Dermis blood vessel endothelial cell (primary cell): ENCODE measurements around the gene SLC4A2. TPM values are rescaled to one million over a fixed set of nuclear protein-coding genes. Genes with fewer than 3 reads are reported as not detected.

ENCODE experiments used
- DNase-seq: peaks from one replicate; pipeline ENCODE4 v3.0.0; 2010
- total RNA-seq: library from RNA; depleted of rRNA; stranded (reverse); fragments of >200 nt; gene quantifications from 2 replicates; pipeline ENCODE4 v1.2.3, GENCODE V29; 2014

Gene SLC4A2
- total RNA-seq, 1 donor from 2014 or later, result 93.6 TPM

DNA sequence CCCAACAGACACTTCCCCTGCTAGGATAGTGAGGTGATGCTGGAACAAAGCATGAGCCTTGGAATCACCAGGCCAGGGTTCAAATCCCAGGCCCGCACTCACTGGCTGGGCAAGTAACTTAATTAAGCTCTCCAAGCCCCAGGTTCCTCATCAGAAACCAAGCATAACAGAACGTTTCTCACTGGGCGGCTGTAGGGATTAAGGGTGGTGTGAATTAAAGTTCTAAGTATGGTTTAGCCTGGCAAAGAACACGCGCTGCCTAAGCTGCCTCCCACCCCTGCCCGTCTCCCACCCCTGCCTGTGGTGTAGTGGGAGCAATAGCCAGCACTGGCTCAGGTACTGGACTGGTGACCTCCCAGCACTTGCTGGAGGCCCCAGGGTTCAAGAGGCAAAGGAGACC, 5.6 kb downstream of the SLC4A2 start:
- no peak for DNase-seq

- DNase-seq, result no peak
Measured at GRCh38 chr7:151065516-151065915, 6.1 kb downstream of the SLC4A2 start.

- no peak for DNase-seq
Measured at GRCh38 chr7:151066273-151066974, 7.0 kb downstream of the SLC4A2 start.

DNA sequence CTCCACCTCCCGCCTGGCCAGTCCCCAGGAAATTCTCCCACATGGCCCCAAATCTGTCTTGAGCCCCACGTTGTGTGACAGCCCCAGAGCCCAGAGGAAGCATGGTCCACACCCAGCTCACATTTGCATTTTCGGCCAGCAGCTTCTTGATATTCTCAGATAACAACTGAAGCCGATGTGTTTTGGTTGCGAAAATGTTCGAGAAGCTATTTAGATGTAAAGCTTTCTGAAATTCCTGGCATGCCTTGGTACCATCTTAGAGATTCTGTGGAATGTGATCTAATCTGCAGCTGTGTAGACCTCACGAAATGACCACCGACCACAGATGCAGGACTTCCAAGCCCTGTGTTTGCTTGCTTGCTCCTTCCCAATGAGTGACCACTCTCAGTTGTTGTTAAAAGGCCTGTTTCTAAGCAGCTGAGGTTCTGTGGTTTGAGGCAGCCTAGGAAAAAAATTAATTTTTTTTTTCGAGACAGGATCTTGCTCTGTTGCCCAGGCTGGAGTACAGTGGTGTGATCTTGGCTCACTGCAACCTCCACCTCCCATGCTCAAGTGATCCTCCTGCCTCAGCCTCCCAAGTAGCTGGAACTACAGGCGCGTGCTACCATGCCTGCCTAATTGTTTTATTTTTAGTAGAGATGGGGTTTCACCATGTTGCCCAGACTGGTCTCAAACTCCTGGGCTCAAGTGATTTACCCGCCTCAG, 8.8 kb downstream of the SLC4A2 start:
- DNase-seq, result no peak

- DNase-seq, result no peak
Measured at GRCh38 chr7:151069841-151070573, 10.6 kb downstream of the SLC4A2 start.

DNA sequence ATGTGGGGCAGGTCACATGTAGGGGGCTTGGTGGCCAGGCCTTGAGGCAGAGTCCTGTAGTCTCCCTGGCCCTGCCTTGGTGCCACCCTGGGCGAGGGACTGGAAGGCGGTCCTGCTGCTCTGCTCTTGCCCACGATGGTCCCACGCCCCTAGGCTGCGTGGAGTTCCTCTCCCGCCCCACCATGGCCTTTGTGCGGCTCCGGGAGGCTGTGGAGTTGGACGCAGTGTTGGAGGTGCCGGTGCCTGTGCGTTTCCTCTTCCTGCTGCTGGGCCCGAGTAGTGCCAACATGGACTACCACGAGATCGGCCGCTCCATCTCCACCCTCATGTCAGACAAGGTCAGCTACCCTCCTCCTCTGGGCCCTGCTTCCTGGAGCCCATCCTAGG, 11.2 kb downstream of the SLC4A2 start:
- DNase-seq, result no peak

GRCh38 chr7:151071032-151071866, 11.9 kb downstream of the SLC4A2 start:
- no peak for DNase-seq

- no peak for DNase-seq
Measured at GRCh38 chr7:151073990-151074389, 14.6 kb downstream of the SLC4A2 start.

GRCh38 chr7:151074817-151075661, 15.7 kb downstream of the SLC4A2 start:
- DNase-seq, result no peak

DNA sequence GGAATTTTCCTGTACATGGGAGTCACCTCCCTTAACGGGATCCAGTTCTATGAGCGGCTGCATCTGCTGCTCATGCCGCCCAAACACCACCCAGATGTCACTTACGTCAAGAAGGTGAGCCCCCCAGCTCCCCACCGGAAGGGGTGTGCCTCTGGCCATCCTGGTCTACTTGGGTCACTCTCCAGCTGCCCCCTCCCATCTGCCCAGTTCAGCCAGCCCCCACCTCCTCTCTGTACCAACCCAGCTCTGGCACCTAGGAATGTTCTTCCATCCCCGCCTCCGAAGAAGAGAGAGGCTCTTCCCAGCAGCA, 16.2 kb downstream of the SLC4A2 start:
- DNase-seq, result no peak

GRCh38 chr7:151075978-151076426, 16.6 kb downstream of the SLC4A2 start:
- DNase-seq, result no peak

GRCh38 chr7:151076863-151077704, 17.7 kb downstream of the SLC4A2 start:
- DNase-seq, result peak; percentile 54

DNA sequence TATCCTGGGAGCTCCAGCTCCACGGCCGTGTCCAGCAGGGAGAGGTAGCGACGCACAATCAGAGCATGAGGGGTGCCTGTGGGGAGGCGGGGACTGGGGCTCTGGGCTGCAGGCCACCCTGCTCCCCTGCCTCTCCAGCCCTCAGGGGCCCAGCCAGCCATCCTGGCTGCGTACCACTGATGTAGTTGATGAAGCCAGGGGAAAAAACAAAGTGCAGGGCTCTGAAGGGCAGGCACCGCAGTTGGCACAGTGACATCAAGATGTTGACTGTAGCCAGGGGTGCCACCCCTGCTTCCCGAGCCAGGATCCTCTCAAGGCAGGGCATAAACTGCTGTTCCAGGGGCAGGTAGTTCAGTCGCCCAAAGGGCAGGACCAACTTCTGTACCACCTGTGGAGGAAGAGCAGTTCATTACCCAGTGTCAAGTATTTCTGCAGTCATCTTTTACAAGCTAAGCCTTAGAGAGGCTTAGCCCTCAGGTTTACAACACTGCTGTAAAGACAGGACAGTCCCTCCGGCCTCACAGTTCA, 18.4 kb downstream of the SLC4A2 start:
- DNase-seq, result no peak

- DNase-seq, result no peak
Measured at GRCh38 chr7:151078233-151079040, 19.0 kb downstream of the SLC4A2 start.

DNA sequence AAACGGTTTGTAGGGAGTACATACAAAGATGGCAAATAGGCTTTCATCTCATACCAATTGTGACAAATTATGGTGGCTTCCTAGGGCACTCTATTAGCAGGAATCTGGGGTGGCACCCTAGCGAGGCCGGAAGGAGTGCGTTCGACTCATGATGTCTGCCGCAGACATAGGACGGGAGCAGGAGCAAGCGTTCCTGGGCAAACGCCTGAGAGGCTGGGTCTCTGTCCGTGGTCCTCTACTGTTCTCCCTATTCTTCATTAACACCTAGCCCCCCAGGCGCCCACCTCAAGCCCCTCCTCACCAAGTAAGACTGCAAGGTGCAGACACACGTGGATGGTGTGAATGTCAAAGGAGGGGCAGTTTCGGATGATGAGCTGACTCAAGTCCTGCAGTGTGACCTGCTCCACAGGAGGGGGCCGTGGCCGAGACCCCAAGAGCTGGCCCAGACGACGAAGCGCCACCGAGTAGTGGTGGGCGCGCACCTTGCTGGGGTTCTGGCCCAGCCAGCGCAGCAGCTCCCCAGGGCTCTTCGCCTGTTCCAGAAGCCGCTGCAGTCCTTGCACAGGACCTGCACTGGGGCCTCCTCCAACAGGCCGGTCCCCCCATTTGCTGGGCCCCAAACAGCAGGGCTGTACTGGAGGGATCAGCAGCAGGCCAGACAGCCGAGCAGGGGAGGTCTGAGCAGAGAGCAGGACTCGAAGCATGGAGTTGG, 20.0 kb downstream of the SLC4A2 start:
- no peak for DNase-seq

DNA sequence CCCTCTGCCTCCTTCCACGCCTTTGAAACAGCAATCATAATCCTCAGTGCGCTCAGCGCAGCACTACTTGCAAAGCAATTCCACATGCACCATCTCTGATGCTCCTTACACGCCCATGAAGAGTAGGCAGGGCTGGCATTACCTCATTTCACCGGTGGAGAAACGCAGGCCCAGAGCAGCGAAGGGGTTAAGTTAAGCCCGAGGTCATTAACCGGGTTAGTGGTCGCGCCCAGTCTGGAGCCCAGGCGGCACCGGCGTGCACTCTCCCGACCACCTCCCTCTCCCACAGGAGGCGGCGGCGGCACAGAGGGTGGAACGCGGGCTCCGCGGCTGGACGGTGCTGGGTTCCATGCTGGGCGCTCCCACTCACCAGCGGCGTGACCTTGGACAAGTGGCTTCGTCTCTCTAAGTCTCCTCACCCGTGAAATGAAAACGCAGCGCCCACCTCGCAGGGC, 20.7 kb downstream of the SLC4A2 start:
- peak; percentile 52 for DNase-seq

DNA sequence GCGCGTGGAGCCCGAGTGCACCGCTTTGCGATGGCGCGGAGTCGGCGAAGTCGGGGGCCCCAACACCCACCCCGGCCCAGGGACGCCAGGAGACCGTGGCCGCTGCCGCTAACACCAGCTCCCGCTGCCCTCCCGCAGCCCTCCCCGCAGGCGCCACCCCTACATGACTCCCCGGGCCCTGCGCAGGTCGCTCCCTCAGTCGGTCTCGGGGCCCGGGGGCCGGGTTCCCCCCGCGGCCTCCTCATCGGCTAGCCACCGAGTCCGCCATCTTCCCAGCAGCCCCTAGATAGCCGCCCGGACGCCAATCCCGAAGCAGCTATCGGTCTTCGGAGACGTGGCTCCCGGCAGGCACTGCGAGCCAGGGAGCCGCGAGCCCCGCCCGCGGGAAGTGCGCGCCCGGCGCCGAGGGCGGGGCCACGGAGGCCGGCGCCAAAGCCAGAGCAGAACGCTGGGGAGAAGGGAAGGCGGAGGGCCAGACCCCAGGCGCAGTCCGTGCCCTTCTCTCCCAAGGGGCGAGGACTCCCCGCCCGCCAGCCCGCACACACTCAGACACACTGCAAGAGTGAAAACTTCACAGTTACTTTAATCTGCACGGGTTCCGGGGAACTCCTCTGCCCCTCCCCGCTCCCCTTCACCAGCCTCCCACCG, 21.3 kb downstream of the SLC4A2 start, which contains the start of gene FASTK:
Gene FASTK (minus strand): TSS at position 288 of the 648 bp plus-strand sequence. CDS start 43 bp downstream, at position 245.
- DNase-seq, result peak; percentile 93
